Loucy (cell line): ENCODE data around the gene CPNE2.

ENCODE experiments used
- EZH2phosphoT487 ChIP-seq: fragments of 200-600 bp; IDR thresholded peaks from 2 replicates; pipeline ENCODE4 v1.6.1; 2018; ENCODE audit warnings: antibody characterized with exemption, mild to moderate bottlenecking, moderate library complexity, borderline replicate concordance
- TF ChIP-seq, protein P1 (sequence below): fragments of 200-600 bp; sonication (generic); conservative IDR thresholded peaks from 2 replicates; pipeline ENCODE4 v1.5.1; 2014; ENCODE audit warnings: mild to moderate bottlenecking, antibody characterized with exemption, low read length

DNA sequence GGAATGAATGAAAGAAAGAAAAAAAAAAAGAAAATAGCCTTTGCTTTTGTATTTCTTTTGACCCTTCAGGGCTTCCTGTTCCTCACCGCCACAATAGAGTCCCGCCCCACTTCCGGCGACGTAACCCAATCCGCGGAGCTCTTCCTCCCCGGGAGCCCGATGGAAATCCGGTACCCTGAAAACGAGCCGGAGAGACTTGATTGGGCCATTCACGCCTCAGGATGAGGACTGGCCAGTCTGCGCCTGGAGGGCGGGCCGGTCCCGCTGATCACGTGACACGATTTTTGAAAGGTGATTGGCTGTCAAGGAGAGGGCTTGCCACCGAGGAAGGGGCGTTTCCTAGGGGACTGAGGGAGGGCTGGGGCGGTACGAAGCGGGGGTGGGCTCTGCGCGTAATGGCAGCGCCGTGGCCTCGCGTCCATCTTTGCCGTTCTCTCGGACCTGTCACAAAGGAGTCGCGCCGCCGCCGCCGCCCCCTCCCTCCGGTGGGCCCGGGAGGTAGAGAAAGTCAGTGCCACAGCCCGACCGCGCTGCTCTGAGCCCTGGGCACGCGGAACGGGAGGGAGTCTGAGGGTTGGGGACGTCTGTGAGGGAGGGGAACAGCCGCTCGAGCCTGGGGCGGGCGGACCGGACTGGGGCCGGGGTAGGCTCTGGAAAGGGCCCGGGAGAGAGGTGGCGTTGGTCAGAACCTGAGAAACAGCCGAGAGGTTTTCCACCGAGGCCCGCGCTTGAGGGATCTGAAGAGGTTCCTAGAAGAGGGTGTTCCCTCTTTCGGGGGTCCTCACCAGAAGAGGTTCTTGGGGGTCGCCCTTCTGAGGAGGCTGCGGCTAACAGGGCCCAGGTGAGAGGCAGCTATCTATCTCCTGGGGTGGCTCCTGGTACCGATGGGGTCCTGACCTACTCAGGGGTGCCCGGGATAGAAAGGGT is 93.8 kb downstream of the CPNE2 start, which contains the start of the genes PSME3IP1 and RSPRY1:
- TF ChIP-seq EZH2phosphoT487, result no peak
- TF ChIP-seq, protein P1, sequence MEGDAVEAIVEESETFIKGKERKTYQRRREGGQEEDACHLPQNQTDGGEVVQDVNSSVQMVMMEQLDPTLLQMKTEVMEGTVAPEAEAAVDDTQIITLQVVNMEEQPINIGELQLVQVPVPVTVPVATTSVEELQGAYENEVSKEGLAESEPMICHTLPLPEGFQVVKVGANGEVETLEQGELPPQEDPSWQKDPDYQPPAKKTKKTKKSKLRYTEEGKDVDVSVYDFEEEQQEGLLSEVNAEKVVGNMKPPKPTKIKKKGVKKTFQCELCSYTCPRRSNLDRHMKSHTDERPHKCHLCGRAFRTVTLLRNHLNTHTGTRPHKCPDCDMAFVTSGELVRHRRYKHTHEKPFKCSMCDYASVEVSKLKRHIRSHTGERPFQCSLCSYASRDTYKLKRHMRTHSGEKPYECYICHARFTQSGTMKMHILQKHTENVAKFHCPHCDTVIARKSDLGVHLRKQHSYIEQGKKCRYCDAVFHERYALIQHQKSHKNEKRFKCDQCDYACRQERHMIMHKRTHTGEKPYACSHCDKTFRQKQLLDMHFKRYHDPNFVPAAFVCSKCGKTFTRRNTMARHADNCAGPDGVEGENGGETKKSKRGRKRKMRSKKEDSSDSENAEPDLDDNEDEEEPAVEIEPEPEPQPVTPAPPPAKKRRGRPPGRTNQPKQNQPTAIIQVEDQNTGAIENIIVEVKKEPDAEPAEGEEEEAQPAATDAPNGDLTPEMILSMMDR, result no peak
